ENCODE results near the gene WFDC12.
"Not testable (repeated sequence)": the region's sequence is repeated elsewhere in the genome, so short reads cannot be mapped to it uniquely, and the experiment has no call there.

The WFDC12 gene

GRCh38 chr20:45154183-45154582 lies 29.9 kb upstream of the WFDC12 start:
- DNase-seq (ENCODE audit: low read depth), result peak; percentile 9
- no peak overlapping the region for H3K4me3 ChIP-seq (ENCODE audit: low read depth, low read length)
- no peak for TF ChIP-seq CTCF (IDR thresholded peaks at IDR 0.05; ENCODE audit: low read depth, low read length)
- TF ChIP-seq POLR2A (IDR thresholded peaks at IDR 0.05; ENCODE audit: extremely low read depth, insufficient read length), result no peak
- TF ChIP-seq, protein P1, sequence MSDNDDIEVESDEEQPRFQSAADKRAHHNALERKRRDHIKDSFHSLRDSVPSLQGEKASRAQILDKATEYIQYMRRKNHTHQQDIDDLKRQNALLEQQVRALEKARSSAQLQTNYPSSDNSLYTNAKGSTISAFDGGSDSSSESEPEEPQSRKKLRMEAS (IDR thresholded peaks at IDR 0.05; ENCODE audit: low read depth, low read length), result no peak
- TF ChIP-seq MYC (IDR thresholded peaks at IDR 0.05; ENCODE audit: low read depth, low read length), result no peak

DNA sequence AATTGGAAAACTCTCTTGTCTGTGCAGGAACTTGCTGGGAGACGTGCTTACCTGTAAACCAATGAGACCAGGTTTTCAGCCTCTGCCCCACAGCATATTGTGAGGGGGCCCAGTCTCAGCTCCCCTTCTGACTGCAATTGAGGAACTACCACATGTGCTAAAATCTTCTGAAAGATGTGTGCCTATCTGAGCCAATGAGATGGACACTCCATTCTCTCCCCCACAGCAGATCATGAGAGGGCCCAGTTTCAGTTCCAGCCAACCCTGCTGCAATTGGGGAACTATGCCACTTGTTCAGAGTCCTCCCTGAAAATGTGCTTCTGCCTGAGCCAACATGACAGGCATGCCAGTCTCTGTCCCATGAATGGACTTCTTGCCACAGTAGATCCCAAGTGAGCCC lies 29.5 kb upstream of the WFDC12 start:
- no peak; the same call in 1 of the 2 replicates for TF ChIP-seq MYC (IDR thresholded peaks at IDR 0.05; ENCODE audit: low read depth, low read length)
- TF ChIP-seq, protein P1 (IDR thresholded peaks at IDR 0.05; ENCODE audit: low read depth, low read length), result peak; percentile 51; the same call in 1 of the 2 replicates
- DNase-seq (ENCODE audit: low read depth), result peak; percentile 74
- H3K4me3 ChIP-seq (ENCODE audit: low read depth, low read length), result no peak overlapping the region

DNA sequence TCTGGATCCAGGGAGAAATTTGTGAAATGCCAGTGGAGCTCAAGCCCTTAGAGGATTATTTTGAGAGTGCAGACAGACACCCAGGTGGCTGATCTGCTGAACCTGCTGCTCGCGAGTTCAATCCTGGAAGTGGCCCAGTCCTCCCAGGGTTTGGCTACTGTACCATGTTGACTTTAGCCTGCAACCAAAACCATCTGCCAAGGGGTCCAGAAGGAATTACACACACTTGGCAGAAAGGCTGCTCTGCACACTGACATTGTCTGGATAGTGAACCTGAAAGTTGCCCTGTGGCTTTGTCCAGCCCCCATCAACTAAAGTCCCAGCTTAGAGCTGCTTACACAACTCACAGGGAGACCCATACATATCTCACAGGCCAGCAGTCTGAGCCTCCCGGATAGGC lies 28.9 kb upstream of the WFDC12 start:
- DNase-seq (ENCODE audit: low read depth), result no peak
- no peak overlapping the region for H3K4me3 ChIP-seq (ENCODE audit: low read depth, low read length)
- TF ChIP-seq, protein P1 (IDR thresholded peaks at IDR 0.05; ENCODE audit: low read depth, low read length), result no peak
- TF ChIP-seq CTCF (IDR thresholded peaks at IDR 0.05; ENCODE audit: low read depth, low read length), result no peak
- TF ChIP-seq POLR2A (IDR thresholded peaks at IDR 0.05; ENCODE audit: extremely low read depth, insufficient read length), result no peak

GRCh38 chr20:45152405-45152804 lies 28.1 kb upstream of the WFDC12 start:
- DNase-seq (ENCODE audit: low read depth), result no peak
- H3K4me3 ChIP-seq (ENCODE audit: low read depth, low read length), result no peak overlapping the region
- TF ChIP-seq POLR2A (IDR thresholded peaks at IDR 0.05; ENCODE audit: extremely low read depth, insufficient read length) (no peak), MYC (IDR thresholded peaks at IDR 0.05; ENCODE audit: low read depth, low read length) (no peak), CTCF (IDR thresholded peaks at IDR 0.05; ENCODE audit: low read depth, low read length) (no peak)
- TF ChIP-seq, protein P1 (IDR thresholded peaks at IDR 0.05; ENCODE audit: low read depth, low read length), result no peak

DNA sequence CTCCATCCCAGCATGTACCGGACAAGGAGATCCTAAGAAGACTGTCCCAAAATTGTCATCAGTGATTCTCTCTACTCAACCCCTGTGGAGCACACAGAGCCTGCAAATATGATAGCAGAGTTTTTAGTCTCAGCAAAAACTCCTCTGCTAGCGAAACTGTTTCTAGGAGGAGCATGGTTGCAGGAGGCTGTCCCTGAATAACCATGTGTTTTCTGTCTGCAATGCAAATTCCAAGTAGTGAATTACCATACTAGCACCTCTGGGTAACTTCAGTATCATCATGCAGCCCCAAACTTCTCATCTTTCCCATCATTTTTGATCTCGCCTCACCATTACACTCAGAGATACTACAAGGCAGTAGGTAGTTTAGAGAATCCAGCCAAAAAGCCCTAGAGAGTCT lies 24.8 kb upstream of the WFDC12 start:
- TF ChIP-seq CTCF (IDR thresholded peaks at IDR 0.05; ENCODE audit: low read depth, low read length) (no peak), MYC (IDR thresholded peaks at IDR 0.05; ENCODE audit: low read depth, low read length) (no peak), POLR2A (IDR thresholded peaks at IDR 0.05; ENCODE audit: extremely low read depth, insufficient read length) (no peak)
- TF ChIP-seq, protein P1 (IDR thresholded peaks at IDR 0.05; ENCODE audit: low read depth, low read length), result no peak
- no peak for DNase-seq (ENCODE audit: low read depth)
- no peak overlapping the region for H3K4me3 ChIP-seq (ENCODE audit: low read depth, low read length)

DNA sequence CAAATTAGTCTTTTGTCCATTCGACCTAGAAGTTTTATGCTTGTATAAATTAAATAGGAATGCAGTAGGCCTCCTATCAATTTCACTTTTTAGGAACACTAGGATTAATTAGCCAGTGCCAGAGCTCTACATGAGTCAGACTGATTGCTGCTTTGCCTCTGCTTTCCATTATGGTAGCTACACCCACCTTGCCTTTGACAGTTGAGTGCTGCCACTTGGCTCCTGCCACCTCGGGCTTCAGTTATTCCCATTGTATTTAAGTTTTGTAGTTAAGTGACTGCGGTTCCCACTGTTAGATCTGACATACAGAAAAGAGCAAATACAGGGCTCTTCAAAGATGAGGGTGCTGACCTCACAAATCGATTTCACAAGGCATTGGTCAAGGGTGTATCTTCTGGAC lies 16.6 kb upstream of the WFDC12 start:
- H3K4me3 ChIP-seq (ENCODE audit: low read depth, low read length), result no peak overlapping the region
- no peak for DNase-seq (ENCODE audit: low read depth)
- TF ChIP-seq POLR2A (IDR thresholded peaks at IDR 0.05; ENCODE audit: extremely low read depth, insufficient read length) (no peak), MYC (IDR thresholded peaks at IDR 0.05; ENCODE audit: low read depth, low read length) (no peak), CTCF (IDR thresholded peaks at IDR 0.05; ENCODE audit: low read depth, low read length) (no peak)
- TF ChIP-seq, protein P1 (IDR thresholded peaks at IDR 0.05; ENCODE audit: low read depth, low read length), result no peak

DNA sequence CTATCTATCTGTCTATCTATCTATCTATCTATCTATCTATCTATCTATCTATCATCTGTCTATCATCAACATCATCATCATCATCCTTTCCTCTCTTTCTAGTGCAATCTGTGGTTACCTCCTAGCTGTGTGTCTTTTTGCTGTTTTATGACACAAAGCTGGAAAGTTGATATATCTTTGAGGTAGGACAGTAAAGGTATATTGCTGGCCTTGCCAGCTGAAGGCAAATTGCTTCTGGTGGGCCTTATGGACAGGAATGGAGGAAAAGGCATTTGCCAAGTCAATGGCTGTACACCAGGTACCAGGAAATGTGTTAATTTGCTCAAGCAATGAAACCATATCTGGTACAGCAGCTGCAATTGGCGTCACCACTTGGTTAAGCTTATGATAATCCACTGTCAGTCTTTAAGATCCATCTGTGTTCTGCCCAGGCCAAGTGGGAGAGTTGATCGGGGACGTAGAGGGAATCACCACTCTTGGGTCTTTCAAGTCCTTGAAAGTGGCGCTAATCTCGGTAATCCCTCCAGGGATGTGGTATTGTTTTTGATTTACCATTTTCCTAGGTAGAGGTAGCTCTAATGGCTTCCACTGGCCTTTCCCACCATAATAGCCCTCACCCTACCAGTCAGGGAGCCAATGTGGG lies 15.6 kb upstream of the WFDC12 start:
- H3K4me3 ChIP-seq (ENCODE audit: low read depth, low read length); DNase-seq (ENCODE audit: low read depth): not testable (repeated sequence)
